NCI-H2196 treated with DMSO at 0.1 percent for 48 hours (cell line): Measurements from ENCODE around the gene FAM81B.

Experiments
- DNase-seq: peaks from one replicate; lab custom pipeline; 2025; ENCODE audit not compliant: unreplicated experiment; lab: John Stamatoyannopoulos, UW

Gene FAM81B

DNA sequence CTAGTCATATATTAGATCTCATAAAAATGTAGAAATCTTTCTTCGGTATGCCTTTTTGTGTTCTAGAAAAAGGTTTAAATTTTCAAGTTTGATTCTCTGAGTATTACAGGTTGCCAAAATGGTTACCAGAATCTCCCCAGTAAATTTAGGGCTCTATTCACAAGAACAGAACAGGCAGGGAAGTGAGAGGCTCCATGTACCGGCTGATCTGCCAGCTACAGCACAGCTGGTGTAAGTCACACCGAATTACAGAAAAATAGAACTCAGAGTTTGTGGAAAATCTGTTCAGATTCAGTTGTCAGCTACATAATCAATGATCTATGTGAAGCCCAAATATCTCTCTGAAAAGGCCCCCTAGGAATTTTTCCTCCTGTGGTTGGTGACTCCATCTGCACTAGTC lies 10.5 kb downstream of the FAM81B start:
- DNase-seq: no peak

DNA sequence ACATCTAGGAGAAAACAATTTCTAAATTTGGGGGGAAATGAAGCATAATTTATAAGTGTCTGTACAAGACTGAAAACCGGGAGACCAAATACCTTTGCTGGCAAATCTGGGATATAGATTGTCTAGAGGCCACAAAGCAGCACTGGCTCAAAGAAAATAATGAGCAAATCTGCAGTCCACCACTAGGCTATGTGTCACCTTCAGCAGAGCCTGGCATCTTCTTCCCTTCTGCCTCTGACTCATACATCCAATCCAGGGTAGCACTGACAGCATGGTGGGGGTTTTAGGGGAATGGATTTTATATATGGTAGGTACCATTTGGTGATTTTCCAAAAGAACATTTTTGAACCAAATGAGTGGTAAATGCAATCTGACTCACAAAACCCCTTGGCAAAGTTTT lies 12.8 kb downstream of the FAM81B start:
- DNase-seq: no peak

DNA sequence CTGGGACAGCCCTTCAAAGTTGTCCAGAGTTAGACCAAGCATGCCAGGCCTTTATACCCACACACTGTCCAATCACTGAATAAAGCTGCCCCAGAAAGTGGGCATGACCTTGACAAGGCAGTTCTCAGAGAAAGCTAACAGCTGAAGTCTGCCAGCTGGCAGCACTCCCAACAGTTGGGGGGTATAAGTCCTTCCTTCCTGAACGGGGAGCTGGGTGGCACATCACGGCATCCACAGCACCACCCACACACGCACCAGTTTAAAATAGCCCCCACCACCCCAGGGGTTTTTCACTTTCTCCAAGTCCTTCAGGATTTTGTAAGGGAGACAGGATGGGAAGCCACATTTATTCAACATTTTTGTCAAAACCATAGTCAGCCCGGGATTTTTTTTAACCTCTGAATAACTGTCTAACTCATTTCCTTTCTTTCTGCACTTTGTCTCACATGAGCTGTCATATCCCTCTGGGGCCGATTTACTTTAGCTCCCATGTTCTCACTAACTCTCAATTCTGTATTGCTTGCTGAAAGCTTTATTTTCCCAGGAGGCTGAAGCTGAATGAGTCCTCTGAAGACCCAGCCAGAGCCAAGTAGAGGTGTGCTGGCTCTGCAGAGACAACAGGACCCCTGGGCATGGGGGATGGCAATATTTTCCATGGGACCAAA lies 15.4 kb downstream of the FAM81B start:
- no peak for DNase-seq

DNA sequence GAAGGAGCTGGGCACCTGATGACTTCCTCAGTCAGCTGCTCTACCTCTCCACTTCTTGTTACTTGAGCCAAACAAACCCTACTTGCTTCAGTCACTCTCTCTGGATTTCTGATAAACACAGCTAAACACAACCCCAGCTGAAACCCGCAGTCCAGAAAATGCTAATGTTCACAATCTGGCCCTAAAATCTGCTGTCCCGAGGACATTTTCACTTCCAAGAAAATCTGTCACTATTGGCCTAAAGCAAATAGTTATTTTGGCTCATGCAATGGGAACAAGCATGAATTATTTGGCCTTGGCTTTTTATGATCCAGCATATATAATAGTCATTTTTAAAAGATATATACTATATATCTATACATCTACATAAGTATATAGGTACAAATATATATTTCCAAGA lies 19.1 kb downstream of the FAM81B start:
- no peak for DNase-seq

DNA sequence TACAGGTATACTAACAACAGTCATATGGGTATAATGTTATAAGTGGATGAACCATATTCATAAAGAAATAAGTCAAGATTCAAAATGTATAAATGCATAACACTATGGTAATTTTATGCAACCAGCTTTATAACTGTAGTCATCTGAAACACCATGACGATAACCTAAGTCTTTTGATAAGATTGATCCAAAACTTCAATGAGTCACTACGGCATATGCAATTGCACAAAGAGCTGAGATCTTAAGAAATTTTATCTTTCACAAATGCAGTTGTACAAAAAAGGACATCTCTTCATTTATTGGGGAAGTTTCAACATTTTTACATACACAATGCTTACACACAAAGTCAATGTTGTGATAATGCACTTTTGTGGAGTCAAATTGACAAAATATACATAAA lies 20.3 kb downstream of the FAM81B start:
- DNase-seq: no peak

DNA sequence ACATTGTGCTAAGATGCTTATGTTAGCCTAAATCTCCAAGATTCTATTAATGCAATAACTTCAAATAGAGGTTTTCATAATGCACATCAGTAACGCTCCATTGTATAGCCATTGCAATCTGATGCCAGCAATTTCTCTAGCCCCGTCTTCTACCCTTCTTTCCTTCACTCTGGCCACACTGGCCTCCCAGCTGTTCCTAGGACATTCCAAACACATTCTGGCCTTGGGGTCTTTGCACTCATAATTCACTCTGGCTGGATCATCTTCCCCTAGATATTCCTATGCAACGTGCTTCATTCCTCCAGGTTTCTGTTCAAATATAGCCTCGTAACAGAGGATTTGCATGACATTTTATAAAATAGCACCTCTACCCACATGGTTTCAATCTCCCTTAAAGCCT lies 23.3 kb downstream of the FAM81B start:
- DNase-seq: no peak

DNA sequence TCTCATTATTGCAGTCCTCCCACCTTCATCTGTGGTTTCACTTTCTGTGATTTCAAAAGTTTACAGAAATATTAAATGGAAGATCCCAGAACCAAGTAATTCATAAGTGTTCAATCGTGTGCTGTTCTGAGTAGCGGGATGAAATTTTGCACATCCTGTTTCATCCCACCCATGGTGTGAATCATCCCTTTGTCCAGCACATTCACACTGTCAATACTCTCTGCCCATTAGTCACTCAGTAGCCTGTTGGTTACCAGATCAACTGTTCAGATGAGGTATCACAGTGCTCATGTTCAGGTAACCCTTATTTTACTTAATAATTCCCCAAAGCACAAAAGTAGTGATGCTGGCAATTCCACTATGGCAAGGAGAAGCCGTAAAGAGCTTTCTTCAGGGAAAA lies 26.8 kb downstream of the FAM81B start:
- no peak for DNase-seq

DNA sequence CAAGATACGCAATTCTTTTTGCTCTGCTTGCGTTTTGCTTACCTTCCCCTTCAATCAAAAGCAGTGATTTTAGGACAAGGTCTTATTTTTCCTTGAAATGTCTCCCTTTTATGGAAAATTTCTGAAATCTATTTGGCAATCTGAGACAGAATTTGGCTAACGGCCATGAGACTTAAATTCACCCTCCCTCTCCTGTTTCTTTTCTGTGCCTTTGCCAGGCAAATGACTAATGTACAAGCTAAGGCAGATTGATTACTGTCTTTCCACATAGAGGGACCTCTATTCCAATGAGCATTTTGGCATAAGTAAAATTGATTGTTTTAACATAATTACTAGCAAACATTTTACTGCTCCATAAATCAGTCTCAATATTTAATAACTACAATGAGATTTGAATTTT lies 31.7 kb downstream of the FAM81B start:
- DNase-seq: no peak

DNA sequence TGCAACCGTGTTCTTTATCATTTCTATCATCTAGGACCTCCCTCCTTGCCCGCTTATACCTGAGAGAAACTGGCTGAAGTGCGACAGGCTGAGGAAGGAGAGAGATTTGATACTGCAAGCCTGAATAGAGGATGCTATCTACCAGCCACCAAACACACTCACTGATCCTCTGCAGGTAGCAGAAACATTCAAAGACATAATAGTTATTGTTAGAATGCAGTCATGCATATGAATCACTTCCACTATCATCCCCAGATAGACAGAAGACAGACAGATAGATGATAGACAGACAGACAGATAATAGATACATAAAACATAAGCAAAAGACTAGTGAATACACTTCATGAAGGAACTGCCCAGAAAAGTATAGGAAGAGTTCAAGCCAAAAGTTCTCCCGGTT lies 32.9 kb downstream of the FAM81B start:
- no peak for DNase-seq

DNA sequence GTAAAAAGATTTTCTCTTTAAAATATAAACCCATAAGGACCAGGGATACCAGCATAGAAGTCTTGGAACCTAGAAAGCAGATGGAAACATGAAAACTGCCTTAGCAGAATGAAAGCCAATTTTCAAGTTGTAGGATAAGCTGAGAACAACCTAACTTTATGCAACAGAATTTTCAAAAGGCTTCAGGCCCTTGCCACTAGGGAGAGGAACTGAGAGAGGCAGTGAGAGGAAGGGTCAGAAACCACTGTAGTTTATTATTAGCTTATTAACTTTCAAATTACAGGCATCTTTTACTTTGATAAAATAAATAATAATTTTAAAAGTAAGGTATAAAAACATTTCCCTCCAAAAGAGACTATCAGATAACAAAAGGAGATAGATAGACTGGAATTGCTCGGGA lies 33.4 kb downstream of the FAM81B start:
- no peak for DNase-seq

DNA sequence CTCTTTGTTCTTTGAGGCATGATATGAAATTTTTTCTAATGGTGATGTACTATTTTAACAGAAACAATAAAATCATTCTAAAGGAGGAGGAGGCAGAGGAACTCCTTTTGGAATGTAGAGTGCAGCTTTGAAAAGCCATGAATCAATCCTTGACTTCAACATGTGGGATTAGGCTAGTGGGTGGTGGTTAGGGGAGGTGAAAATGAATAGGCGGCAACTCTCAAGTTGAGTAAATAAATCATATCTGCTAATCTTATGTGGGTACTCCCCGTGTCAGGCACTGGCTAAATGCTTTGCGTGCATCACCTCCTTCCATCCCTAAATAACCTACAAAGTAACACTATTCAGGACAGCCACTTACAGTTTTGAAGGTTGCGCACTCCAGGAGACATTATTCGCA lies 35.1 kb downstream of the FAM81B start:
- DNase-seq: no peak

DNA sequence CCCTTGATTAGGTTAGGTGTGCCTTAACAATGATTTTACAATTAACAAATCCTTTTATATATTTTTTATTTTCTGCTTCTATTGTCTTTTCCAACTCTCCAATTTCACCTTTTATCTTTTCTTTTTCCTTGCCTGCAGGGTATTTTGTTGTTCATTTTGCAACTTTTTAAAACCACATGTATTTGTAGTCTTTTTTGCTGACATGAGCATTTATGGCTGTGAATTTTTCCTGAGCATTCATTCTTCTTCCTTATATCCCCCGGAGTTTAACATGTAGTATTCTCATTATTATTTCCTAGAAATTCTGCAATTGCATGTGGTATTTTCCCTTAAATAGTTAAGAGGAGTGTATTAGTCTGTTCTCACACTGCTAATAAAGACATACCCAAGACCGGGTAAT lies 41.6 kb downstream of the FAM81B start:
- no peak for DNase-seq

DNA sequence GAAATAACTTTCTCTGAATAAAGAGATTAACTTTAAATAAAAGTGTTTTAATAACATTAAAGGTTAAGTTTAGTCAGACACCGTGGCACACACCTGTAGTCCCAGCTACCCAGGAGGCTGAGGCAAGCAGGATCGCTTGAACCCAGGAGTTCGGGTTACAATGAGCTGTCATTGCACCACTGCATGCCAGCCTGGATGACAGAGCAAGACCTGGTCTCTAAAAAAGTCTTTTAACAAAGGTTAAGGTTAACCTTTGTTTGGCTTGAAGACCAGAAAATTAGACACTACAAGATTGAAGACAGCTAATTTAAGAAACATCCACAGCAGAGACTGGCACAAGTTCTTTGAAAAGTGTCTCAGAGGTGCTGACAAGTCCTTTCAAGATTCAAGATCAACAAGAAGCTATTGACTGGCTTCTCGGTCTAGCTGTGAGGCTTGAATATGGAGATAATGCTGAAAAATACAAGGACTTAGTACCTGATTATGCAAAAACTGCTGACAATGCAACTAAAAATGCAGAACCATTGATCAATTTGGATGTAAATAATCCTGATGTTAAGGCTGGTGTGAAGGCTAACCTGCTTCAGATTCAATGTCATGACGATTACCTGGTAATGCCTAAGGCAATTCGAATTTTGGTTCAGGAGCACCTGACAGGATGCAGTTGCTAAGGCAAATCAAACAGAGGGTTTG lies 48.8 kb downstream of the FAM81B start:
- DNase-seq: no peak

DNA sequence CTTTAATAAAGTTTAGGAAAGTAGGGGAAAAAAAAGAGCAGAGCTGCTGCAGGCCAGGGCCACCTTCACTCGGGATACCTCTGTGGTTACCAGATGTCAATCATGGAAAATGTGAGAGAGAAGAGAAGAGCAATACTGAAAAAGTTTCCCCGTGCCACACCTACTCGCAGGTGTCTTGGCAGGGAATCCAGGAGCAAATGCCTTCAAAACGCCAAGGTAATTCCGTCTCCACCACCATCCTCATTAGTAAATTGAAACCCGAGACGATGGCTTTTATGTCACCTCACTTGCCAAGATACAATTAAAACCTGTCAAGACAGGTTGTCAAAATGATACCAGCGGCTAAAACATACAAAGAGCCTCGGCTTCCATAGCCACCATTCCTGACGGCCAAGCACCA lies 49.7 kb downstream of the FAM81B start:
- no peak for DNase-seq

DNA sequence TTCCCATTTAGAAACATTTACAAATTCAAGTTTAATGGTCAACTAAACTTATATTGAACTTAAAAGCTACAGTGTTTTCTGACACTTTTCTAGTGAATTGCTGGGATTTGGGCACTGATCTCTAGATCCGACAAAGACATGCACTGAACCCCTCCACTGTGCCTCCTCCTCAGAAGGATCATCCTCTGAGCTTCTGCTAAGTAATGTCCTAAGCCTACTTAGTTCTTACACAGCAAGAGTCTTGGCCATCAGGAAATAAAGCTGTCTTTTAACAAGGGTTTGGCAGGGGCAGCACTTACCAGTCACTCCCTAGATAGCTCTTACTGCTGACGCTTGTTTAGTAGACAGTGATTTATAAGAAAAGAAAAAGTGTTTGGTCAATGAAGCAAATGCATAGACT lies 50.5 kb downstream of the FAM81B start:
- DNase-seq: no peak

DNA sequence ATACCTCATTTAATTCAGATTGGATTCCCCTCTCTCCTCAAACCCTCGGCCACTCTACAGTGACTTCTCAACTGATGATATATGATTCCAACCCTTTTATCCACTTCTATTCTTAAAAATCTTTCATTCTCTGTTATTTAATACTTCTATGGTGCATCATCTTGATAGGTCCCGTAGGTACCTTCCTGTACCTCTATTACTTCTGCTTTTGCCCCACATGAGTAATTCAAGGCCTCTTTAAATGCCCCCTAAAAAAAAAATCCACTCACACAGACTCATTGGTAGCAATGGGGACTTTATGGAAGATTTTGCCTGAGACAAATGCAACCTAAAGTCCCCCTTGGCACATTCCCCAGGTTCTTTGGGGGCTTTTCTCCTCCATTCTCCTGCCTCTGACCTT lies 54.3 kb downstream of the FAM81B start:
- DNase-seq: no peak

DNA sequence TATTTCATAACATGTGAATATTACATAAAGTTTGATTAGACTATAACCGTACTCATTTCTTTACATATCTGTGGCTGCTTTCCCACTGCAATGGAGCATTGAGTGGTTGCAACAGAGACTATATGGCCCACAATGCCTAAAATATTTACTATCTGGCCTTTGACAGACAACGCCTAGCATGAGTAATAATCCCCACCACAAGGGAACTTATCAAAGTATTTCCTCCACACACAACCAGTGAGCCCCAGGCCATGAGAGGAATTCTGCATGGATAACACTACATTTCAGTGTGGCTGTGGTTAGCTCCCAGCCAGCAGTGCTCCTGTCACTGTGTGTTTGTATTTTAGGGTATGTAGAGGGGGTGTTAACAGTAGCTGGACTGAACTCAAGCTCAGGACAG lies 54.8 kb downstream of the FAM81B start:
- no peak for DNase-seq

DNA sequence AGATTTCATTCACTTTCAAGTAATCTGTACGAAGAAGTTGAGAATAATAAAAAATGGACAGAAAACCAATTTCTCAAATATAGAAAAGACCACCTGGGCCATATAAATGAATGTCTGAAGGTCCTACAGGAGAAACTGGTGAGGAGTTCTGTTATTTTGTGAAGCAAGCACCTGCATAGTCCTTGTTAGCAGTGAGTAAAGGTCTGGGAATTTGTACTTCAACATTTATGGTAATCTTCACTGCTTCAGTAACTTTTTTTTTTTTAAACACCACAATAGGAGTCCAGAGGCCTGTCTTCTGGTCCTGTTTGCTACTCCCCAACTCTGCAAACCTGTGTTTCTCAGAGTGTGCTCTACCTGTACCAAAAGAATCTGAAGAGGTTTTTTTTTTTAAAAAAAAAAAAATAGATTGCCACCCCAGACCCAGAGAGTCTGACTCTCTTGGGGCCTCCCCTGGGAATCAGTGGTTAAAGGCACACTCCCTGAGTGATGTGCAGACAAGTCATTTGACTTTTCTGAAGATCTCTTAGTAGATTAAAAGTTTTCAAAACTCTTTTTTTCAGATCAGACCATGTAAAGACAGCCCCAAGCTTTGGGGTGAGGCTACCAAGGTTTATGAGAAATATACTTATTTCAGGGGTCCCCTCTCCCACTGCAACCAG lies 55.5 kb downstream of the FAM81B start:
- DNase-seq: no peak

DNA sequence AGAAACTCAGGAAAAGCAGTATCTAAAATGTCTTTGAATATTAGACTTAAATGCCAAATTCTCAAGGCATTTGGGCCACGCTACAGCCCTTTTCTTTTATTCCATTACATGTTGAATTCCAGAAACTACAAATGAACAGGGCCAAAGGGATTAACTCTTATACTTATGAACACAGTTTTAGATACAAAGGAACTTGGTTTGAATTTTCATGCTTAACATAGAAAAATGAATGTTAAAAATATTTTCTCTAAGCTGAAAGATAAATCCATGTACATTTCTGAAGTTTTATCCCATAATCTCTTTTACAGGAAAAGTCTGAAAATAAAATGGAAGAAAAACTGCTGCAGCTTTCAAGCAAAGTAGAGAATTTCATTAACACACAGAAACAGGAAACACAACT lies 56.8 kb downstream of the FAM81B start:
- DNase-seq: no peak

DNA sequence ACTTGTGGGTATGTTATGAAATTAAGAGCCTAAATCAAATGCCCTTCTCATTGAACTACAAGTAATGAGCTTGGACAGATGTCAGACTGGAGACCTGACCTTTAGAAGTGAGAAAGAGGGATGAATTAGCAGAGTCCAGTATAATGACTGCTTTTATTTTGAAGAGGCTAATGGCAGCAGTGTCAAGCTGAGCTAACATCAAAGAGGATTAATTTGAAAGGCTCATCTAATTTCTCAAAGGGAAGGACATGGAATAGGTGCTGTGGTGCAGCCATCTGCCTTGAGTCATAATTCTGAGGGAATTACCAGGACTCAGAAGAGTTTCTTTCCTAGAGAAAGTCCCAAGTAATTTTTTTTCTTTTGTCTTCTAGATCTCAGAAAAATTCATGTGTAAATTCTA lies 57.6 kb downstream of the FAM81B start:
- no peak for DNase-seq

DNA sequence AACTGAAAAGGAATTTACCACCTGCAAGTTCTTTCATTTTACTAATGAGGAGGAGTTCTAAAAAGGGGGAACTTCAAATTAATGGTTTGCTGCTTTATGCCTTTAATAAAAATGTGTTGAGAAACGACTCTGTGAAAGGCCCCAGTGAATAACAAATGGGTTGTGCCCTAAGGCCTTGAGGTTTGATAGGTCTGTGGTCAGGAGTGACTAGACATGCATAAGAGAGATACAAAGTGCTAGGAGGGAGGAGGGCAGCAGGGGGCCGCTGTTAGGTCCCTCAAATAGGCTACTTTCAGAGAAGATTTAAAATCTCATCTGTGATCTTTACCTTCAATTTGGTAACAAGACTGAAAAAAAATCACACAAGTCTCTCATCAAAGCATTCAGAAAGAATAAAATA lies 58.3 kb downstream of the FAM81B start:
- DNase-seq: no peak

DNA sequence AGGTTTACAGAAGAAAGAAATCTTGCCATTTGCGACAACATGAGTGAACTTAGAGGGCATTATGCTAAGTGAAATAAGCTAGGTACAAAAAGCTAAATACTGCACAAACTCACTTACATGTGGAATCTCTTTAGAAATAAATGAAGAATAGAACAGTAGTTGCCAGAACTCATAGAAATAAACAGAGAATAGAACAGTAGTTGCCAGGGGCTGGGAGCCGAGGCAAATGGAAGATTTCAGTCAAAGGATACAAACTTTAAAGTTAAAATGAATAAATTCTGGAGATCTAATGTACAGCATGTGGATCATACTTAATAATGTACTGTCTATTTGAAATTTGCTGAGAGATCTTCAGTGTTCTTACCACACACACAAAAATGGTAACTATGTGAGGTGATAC lies 63.4 kb downstream of the FAM81B start:
- no peak for DNase-seq

DNA sequence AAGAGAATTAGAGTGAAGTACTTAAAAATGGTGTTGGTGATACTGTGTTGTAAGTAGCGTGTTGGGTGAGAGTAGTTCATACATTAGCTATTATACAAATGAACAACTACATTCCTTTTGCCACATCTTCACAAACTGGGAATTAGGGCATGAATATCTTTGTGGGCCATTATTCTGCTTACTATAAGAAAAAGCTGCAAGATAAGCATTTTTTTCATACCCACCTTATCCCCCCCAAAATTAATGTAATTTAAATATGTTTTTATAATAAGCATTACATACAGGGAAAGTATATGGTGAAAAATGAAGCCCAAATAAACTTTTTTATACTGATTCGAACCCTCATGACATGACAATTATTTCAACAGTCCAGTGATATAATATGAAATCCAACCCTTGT lies 69.5 kb downstream of the FAM81B start:
- no peak for DNase-seq
